Frontal cortex (tissue), 4 donors: ENCODE data around the gene CNOT10. TPM values are rescaled to one million over a fixed set of nuclear protein-coding genes. Genes with fewer than 3 reads are reported as not detected.
"Not testable (repeated sequence)": the region's sequence is repeated elsewhere in the genome, so short reads cannot be mapped to it uniquely, and the experiment has no call there.

Experiments
- DNase-seq, 2 donors: peaks; one replicate each; pipeline ENCODE4 v3.0.0; 2012; ENCODE audit warnings: low spot score in 2 of 2
- FAIRE-seq: peaks from 2 replicates; lab custom pipeline; 2012; peaks lifted over from hg19 to GRCh38; lab: Jason Lieb, UNC
- total RNA-seq: library from RNA; depleted of rRNA; stranded (reverse); fragments of >200 nt; gene quantifications from one replicate; pipeline ENCODE4 v1.2.3, GENCODE V29; 2014
- donor health status: control.
- donor health status: control.
- donor health status: control.

The CNOT10 gene, protein sequence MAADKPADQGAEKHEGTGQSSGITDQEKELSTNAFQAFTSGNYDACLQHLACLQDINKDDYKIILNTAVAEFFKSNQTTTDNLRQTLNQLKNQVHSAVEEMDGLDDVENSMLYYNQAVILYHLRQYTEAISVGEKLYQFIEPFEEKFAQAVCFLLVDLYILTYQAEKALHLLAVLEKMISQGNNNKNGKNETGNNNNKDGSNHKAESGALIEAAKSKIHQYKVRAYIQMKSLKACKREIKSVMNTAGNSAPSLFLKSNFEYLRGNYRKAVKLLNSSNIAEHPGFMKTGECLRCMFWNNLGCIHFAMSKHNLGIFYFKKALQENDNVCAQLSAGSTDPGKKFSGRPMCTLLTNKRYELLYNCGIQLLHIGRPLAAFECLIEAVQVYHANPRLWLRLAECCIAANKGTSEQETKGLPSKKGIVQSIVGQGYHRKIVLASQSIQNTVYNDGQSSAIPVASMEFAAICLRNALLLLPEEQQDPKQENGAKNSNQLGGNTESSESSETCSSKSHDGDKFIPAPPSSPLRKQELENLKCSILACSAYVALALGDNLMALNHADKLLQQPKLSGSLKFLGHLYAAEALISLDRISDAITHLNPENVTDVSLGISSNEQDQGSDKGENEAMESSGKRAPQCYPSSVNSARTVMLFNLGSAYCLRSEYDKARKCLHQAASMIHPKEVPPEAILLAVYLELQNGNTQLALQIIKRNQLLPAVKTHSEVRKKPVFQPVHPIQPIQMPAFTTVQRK
- total RNA-seq = 47.7 TPM

DNA sequence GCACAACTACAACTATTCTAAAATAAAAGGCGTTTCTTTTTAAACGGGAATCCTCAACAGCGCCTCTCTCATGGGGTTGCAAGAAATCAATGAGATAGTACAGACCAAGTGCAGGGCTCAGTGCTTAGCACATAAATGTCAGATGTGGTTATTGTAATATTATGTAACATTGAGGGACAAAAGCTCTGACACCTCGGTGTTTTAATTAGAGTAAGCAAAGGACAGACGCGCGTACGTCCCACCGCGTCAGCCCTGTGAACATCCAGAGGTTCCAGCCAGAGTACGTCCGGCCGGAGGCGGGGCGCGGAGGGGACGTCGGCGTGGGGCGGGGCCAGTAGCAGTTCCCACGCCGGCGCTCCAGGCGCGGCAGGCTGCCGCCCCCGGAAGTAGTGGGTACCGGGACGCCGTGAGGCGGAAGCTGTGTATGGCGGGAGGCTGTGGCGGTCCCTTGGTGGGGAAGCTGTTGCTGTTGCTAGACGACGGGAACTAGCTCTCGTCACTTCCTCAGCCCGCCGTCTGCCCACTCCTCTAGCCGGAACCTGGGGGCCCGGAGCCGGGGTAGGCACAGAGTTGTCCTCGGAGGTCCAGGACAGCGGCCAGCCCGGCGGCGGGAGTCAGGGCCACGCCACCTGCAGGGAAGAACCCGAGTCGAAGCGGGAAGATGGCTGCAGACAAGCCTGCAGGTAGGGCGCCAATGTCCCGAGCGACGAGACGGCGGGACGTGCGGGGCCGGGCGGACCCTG, at the start of gene CNOT10:
Gene CNOT10 (plus strand): TSS at position 389 of the 743 bp plus-strand sequence. CDS start 273 bp downstream, at position 662.
- peak; percentile 83 to 89 for DNase-seq
- FAIRE-seq = no peak

- DNase-seq (no peak), FAIRE-seq (no peak)
Measured at GRCh38 chr3:32640939-32641338, 44.0 kb upstream of the CNOT10 start.

- DNase-seq (no peak), FAIRE-seq (no peak)
Measured at GRCh38 chr3:32641356-32641755, 43.6 kb upstream of the CNOT10 start.

GRCh38 chr3:32643354-32643753, 41.6 kb upstream of the CNOT10 start:
- DNase-seq (no peak), FAIRE-seq (no peak)

DNA sequence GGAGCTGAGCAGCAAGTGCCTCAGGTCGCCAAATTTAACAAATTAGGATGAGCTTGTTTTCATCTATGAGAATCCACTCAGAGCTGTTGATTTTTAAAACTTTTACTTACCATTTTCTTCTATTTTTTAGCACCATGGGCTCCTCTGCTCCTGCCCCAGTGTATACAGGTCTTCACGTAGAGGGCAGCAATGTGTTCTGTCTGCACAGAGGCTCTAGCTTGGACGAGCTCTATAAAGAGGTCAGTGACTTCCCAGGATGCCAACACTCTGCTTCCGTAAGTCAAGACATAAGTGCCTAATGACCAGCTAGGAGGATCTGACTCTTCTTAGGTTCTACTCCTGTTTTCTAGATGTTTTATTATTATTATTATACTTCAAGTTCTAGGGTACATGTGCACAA, 41.2 kb upstream of the CNOT10 start:
- DNase-seq (no peak), FAIRE-seq (no peak)

- FAIRE-seq (peak; percentile 88), DNase-seq (no peak)
Measured at GRCh38 chr3:32644380-32644779, 40.6 kb upstream of the CNOT10 start.

GRCh38 chr3:32646761-32647160, 38.2 kb upstream of the CNOT10 start:
- no peak for FAIRE-seq
- DNase-seq = no peak

DNA sequence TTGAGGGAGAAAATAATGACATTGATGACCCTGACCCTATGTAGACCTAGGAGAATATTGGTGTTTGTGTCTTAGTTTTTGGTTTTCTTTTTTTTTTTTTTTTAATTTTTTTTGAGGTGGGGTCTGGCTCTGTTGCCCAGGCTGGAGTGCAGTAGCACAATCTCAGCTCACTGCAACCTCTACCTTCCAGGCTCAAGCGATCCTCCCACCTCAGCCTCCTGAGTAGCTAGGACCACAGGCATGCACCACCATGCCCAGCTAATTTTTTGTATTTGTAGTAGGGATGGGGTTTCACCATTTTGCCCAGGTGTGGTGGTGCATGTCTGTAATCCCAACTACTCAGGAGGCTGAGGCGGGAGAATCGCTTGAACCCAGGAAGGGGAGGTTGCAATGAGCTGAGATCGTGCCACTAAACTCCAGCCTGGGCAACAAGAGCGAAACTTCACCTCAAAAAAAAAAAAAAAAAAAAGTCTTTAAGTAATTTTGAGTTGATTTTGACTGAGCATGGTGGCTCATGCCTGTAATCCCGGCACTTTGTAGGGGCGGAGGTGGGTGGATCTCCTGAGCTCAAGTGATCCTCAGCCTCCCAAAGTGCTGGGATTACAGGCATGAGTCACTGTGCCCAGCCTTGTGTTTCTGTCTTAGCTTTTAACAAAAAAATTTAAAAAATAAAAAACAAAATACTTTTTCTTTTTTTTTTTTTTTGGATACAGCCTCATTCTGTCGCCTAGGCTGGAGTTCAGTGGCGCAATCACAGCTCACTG, 32.5 kb upstream of the CNOT10 start:
- DNase-seq, FAIRE-seq: not testable (repeated sequence)

DNA sequence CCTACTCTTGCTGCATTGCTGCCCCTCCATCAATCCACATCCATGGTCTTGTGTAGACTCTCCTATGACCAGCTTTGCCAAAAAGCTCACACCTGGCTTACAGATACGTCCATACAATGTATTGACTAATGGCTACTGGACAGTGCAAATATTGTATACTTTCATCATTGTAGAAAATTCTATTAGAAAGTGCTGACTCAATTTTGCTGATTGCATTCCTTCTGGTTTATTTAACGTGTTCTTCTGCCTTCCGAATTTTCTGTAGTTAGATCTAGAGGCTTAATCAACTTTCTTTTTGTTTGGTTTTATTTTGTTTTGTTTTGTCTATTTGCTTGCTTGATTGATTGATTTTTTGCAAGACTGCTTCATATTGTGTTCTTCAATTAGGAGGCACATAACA, 29.8 kb upstream of the CNOT10 start:
- FAIRE-seq (no peak), DNase-seq (no peak)

- FAIRE-seq (no peak), DNase-seq (no peak)
Measured at GRCh38 chr3:32660634-32661033, 24.4 kb upstream of the CNOT10 start.

DNA sequence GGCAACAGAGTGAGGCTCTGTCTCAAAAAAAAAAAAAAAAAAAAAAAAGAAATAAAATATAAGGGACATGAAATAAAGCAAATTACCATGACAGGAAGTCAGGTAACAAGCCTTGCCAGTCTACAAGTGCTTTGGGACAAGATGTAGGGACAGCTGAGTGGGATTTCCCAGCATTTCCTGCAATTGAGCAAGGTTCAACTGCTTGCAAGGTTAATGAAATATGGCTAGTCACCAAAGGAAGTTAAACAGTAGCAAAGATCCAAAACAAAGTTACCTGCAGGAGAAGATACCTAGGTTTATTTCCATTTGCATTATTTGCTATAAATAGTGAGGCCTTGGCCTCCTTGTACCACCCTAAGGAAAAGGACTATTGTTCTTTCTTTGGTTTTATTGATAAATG, 22.3 kb upstream of the CNOT10 start:
- FAIRE-seq = no peak
- no peak for DNase-seq

- DNase-seq = peak; percentile 61 to 64
Measured at GRCh38 chr3:32664630-32665075, 20.3 kb upstream of the CNOT10 start.

GRCh38 chr3:32667072-32667582, 17.9 kb upstream of the CNOT10 start:
- no peak for DNase-seq
- no peak for FAIRE-seq

More at GRCh38 chr3:32664630-32665075, 20.3 kb upstream of the CNOT10 start:
- peak; percentile 86 for FAIRE-seq

DNA sequence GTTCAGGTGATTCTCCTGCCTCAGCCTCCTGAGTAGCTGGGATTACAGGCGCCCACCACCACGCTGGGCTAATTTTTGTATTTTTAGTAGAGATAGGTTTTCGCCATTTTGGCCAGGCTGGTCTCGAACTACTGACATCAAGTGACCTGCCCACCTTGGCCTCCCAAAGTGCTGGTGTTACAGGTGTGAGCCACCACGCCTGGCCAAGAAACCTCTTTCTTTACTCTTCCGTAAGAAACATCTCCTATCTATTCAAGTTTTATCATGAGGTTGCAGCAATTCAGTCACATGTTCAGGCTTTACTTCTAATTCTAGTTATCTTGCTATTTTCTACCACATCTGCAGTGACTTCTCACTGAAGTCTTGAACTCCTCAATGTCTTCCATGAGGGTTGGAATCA, 15.8 kb upstream of the CNOT10 start:
- FAIRE-seq, DNase-seq: not testable (repeated sequence)

DNA sequence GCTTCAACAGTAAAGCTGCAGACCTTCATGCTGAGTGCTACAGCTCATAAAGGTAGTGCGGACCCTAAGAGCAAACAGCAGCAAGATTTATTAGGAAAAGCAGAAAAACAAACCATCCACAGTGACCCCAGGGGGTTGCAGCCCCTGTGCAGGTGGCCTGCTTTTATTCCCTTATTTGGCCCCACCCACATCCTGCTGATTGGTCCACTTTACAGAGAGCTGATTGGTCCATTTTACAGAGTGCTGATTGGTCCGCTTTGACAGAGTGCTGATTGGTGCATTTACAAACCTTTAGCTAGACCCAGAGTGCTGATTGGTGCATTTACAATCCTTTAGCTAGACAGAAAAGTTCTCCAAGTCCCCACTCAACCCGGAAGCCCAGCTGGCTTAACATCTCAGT, 11.3 kb upstream of the CNOT10 start:
- FAIRE-seq = not testable (repeated sequence)

DNA sequence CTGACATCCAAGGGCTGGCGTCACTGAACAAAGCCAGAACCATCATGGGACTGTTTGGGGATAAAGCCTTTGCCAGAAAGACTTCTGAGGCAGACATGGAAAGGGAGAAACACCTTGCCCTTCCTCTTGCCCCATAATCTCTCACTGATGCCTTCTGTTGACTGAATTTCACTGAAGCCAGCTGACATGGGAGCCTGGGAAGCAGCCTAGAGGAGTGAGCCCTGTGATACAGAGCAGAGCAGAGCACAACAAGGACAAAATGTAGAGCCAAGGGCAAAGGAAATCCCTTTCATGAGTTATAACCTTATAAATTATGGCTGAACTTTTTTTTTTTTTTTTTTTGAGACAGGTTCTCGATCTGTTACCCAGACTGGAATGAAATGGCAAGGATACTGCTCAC, 9.8 kb upstream of the CNOT10 start:
- no peak for FAIRE-seq

More for the DNA sequence above, 11.3 kb upstream of the CNOT10 start:
- DNase-seq = not testable (repeated sequence)

GRCh38 chr3:32675650-32676049, 9.3 kb upstream of the CNOT10 start:
- FAIRE-seq (no peak), DNase-seq (no peak)

More for the DNA sequence above, 9.8 kb upstream of the CNOT10 start:
- DNase-seq = no peak

DNA sequence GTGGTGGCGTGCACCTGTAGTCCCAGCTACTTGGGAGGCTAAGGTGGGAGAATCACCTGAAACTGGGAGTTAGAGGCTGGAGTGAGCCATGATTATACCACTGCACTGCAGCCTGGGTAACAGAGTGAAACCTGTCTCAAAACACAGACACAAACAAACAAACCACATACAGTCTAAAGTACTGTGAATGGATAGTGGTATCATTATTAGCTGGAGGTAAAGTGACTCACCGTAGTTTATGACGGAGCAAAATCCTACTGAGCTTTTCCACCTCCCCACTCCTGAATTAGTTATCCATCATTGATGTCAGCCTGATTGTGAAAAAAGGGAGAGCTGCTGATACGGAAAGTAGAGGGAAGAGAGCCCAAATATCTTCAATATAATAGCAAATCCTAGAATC, 3.2 kb upstream of the CNOT10 start:
- FAIRE-seq (no peak), DNase-seq (no peak)
